ENCODE measurements around the gene NCEH1.

GRCh38 chr3:172680684-172681083 lies 30.2 kb downstream of the NCEH1 start:
- no peak for TF ChIP-seq CTCF (IDR thresholded peaks at IDR 0.05)
- no peak for TF ChIP-seq POLR2A (IDR thresholded peaks at IDR 0.05)
- no peak for TF ChIP-seq EP300 (IDR thresholded peaks at IDR 0.05)
